ENCODE measurements around the gene INKA1. TPM values are rescaled to one million over a fixed set of nuclear protein-coding genes. Genes with fewer than 3 reads are reported as not detected.

Gene INKA1
- total RNA-seq, 1 experiment from 2014 or later, result not detected

DNA sequence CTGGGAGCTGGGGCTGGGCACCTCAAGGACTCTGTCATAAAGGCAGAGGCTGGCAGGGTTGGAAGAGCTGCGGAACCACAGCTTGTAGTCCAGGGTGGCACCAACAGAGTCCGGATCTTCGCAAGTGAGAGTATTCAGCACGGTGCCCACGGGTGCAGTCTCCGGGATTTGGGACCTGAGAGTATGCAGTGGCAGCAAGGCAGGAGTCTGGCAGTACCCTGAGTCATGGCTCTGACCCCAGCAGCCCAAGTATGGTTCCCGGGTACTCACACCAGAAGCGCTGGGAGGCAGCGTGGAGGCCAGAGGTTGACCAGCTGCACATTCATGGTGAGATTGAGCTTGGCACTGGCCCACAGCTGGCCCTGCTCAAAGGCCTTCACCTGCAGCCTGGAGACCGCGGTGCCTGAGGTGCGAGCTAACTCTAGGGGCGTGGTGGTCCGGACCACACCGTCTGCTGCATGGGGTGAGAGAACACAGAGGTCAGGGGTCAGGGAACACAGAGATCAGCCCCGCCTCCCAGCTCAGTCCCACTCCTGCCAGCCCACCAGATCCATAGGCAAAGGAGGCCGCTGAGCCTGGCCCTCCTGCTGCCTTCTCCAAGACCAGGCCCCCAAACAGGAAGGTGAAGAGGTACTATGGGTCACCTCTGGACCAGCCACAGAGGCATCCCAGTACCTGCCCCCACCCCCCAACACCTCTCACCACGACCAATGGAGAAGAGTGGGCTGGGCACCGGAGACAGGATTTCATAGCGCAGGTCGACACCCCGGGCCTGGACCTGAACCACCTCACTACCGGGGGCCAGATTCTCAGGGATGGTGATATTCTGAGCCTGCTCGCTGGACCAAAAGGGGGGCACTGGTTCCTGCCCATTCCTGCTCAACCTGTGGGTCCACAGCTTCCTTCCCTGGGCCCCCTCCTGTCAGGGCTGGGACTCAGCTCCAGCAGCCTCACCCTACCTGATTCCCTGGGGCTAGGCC is 7.8 kb upstream of the INKA1 start:
- Mint-ChIP-seq H3K4me3 (ENCODE audit: unreplicated experiment) (no peak overlapping the region), H3K27me3 (ENCODE audit: insufficient read depth, unreplicated experiment) (no peaks in the 10 kb centered on the region), H3K27ac (ENCODE audit: unreplicated experiment) (no peak overlapping the region), H3K4me1 (ENCODE audit: low read depth, unreplicated experiment) (no peaks in the 10 kb centered on the region), H3K9me3 (ENCODE audit: unreplicated experiment) (no peaks in the 10 kb centered on the region), H3K36me3 (ENCODE audit: insufficient read depth, unreplicated experiment) (no peaks in the 10 kb centered on the region)
- TF ChIP-seq, protein P1, sequence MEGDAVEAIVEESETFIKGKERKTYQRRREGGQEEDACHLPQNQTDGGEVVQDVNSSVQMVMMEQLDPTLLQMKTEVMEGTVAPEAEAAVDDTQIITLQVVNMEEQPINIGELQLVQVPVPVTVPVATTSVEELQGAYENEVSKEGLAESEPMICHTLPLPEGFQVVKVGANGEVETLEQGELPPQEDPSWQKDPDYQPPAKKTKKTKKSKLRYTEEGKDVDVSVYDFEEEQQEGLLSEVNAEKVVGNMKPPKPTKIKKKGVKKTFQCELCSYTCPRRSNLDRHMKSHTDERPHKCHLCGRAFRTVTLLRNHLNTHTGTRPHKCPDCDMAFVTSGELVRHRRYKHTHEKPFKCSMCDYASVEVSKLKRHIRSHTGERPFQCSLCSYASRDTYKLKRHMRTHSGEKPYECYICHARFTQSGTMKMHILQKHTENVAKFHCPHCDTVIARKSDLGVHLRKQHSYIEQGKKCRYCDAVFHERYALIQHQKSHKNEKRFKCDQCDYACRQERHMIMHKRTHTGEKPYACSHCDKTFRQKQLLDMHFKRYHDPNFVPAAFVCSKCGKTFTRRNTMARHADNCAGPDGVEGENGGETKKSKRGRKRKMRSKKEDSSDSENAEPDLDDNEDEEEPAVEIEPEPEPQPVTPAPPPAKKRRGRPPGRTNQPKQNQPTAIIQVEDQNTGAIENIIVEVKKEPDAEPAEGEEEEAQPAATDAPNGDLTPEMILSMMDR (IDR thresholded peaks at IDR 0.05; ENCODE audit: insufficient read depth in 1 of 2, low read depth in 1 of 2, low read length in 1 of 2, severe bottlenecking in 1 of 2, unreplicated experiment in 1 of 2), result no peak
- intact Hi-C loops (cut with micrococcal nuclease; ENCODE audit: unreplicated experiment), result no loop called here
- Histone ChIP-seq H3K36me3 (ENCODE audit: control insufficient read depth, insufficient read depth, low read length) (no peaks in the 10 kb centered on the region), H3K9me3 (no peaks in the 10 kb centered on the region), H3K4me1 (no peaks in the 10 kb centered on the region), H3K27me3 (replicated peaks; ENCODE audit: control insufficient read depth, insufficient read depth, low read length) (no peaks in the 10 kb centered on the region), H3K4me3 (ENCODE audit: low read depth, low read length) (no peak overlapping the region)
- no peak for DNase-seq
- POLR2A ChIA-PET, result no interaction called here
- no TSS peak for BruUV-seq (replicated peaks)
- CTCF ChIA-PET, result interaction anchor here (0.6 to 0.7 kb wide), 2 partner anchors 37 to 134 kb away, joined by 5 to 6 read pairs; no protein-coding TSS in a partner anchor

DNA sequence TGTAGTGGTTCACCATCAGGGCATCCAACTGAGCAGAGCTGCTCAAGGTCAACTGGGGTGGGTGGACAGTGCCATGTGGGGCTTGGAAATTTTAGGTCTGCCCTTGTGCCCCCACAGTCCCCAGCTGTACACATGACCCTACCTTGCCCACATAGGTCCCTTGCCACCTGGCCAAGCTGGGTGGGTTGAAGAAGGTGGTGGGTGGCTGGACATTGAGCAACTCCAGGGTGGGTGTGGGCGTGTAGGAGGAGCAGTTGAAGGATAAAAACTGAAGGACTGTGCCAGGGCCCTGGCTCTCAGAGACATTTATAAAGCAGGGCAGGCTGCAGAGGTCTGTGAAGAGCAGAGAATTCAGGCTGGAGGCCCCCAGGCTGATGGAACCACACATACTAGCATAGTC is 4.0 kb upstream of the INKA1 start:
- DNase-seq, result no peak
- Histone ChIP-seq H3K4me3 (ENCODE audit: low read depth, low read length) (no peak overlapping the region), H3K27me3 (replicated peaks; ENCODE audit: control insufficient read depth, insufficient read depth, low read length) (no peaks in the 10 kb centered on the region), H3K36me3 (ENCODE audit: control insufficient read depth, insufficient read depth, low read length) (no peaks in the 10 kb centered on the region), H3K9me3 (no peaks in the 10 kb centered on the region), H3K4me1 (no peaks in the 10 kb centered on the region)
- peaks cover 16% of the 10 kb centered on the region for H3K4me1 Mint-ChIP-seq (ENCODE audit: low read depth, unreplicated experiment)
- ChIA-PET POLR2A (no interaction called here), CTCF (interaction anchor here (1.0 kb wide), 1 partner anchor 40 kb away, joined by 3 read pairs; no protein-coding TSS in a partner anchor)
- H3K27ac Mint-ChIP-seq (ENCODE audit: unreplicated experiment), result no peak overlapping the region
- TF ChIP-seq, protein P1 (IDR thresholded peaks at IDR 0.05; ENCODE audit: insufficient read depth in 1 of 2, low read depth in 1 of 2, low read length in 1 of 2, severe bottlenecking in 1 of 2, unreplicated experiment in 1 of 2), result no peak
- no peak overlapping the region for H3K4me3 Mint-ChIP-seq (ENCODE audit: unreplicated experiment)
- no peaks in the 10 kb centered on the region for H3K9me3 Mint-ChIP-seq (ENCODE audit: unreplicated experiment)
- peaks cover 5% of the 10 kb centered on the region for H3K36me3 Mint-ChIP-seq (ENCODE audit: insufficient read depth, unreplicated experiment)
- H3K27me3 Mint-ChIP-seq (ENCODE audit: insufficient read depth, unreplicated experiment), result peaks cover 2% of the 10 kb centered on the region
- intact Hi-C loops (cut with micrococcal nuclease; ENCODE audit: unreplicated experiment), result no loop called here
- BruUV-seq (replicated peaks), result no TSS peak

DNA sequence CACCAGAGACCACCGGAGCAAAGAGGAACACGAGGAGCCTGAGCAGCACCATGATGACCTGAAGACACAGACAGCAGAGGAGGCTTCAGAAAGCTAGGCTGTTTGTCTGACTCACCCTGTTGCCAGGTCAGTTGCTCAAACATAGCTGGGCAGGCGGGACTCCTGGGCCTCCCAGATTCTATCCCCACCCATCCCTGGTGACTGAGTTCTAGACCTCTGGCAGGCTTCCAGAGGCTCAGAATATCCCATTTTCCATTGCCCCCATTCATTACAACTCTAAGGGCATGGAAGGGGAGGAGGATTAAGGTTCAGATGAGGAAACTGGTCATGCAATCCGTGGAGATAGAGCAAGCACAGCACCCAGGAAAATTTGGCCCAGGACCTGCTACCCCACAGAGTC is 3.3 kb upstream of the INKA1 start, which contains the start of gene CDHR4:
TSS of gene CDHR4 (minus strand) at position 113 of the 400 bp plus-strand sequence. CDS start at position 52, 61 bp downstream.
- CTCF ChIA-PET, result interaction anchor here (1.0 kb wide), 1 partner anchor 39 kb away, joined by 3 read pairs; no protein-coding TSS in a partner anchor
- peaks cover 16% of the 10 kb centered on the region for H3K4me1 Mint-ChIP-seq (ENCODE audit: low read depth, unreplicated experiment)
- H3K4me1 ChIP-seq, result no peaks in the 10 kb centered on the region

More for the DNA sequence above, 3.3 kb upstream of the INKA1 start, which contains the start of gene CDHR4:
- Mint-ChIP-seq H3K4me3 (ENCODE audit: unreplicated experiment) (no peak within 1 kb of the TSS), H3K27me3 (ENCODE audit: insufficient read depth, unreplicated experiment) (peaks cover 2% of the 10 kb centered on the region), H3K9me3 (ENCODE audit: unreplicated experiment) (no peaks in the 10 kb centered on the region), H3K36me3 (ENCODE audit: insufficient read depth, unreplicated experiment) (peaks cover 5% of the 10 kb centered on the region), H3K27ac (ENCODE audit: unreplicated experiment) (no peak within 1 kb of the TSS)
- no peak within 1 kb of the TSS for H3K4me3 ChIP-seq (ENCODE audit: low read depth, low read length)
- H3K9me3 ChIP-seq, result no peaks in the 10 kb centered on the region
- TF ChIP-seq, protein P1 (IDR thresholded peaks at IDR 0.05; ENCODE audit: insufficient read depth in 1 of 2, low read depth in 1 of 2, low read length in 1 of 2, severe bottlenecking in 1 of 2, unreplicated experiment in 1 of 2), result no peak
- H3K36me3 ChIP-seq (ENCODE audit: control insufficient read depth, insufficient read depth, low read length), result no peaks in the 10 kb centered on the region
- POLR2A ChIA-PET, result no interaction called here
- intact Hi-C loops (cut with micrococcal nuclease; ENCODE audit: unreplicated experiment), result no loop called here
- no peaks in the 10 kb centered on the region for H3K27me3 ChIP-seq (replicated peaks; ENCODE audit: control insufficient read depth, insufficient read depth, low read length)
- DNase-seq, result no peak
- no TSS peak for BruUV-seq (replicated peaks)
